ENCODE data around the gene MSLN. TPM values are rescaled to one million over a fixed set of nuclear protein-coding genes. Genes with fewer than 3 reads are reported as not detected.

MSLN gene
- total RNA-seq, 1 donor from 2014 or later: 0.91 TPM

DNA sequence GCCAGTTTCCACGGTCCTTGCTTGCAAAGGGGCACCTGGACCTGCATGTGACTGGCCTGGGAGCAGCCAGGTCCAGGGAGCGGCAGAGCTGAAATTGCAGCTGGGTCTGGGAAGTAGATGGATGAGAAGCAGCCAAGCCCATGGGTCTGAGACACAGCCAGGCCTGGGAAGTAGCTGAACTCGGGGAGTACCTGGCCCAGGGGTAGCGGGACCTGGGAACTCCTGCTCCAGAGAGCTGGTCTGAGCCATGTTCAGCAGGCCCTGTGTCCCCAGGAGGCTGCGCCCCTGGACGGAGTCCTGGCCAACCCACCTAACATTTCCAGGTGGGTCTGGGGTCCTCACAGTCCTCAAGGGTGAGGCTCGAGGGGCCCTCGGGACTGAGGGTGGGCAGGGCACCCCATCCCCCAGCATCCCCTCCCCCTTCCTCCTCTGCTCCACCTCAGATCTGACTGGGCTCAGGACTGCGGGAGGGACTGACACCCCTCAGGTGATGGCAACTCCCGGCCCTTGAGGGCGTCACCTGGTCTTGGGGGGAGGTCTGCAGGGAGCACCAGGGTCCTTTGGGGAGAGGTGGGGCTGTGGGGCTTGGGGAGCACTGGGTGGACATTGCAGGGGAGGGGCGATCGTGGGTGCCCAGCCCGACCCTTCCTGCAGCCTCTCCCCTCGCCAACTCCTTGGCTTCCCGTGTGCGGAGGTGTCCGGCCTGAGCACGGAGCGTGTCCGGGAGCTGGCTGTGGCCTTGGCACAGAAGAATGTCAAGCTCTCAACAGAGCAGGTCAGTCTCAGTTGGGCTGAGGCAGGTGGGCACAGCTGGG lies 3.0 kb downstream of the MSLN start:
- DNase-seq: no peak
- intact Hi-C loops (cut with micrococcal nuclease): no loop called here
- H3K9me3 ChIP-seq (replicated peaks): no peaks in the 10 kb centered on the region
- H3K4me1 ChIP-seq: no peaks in the 10 kb centered on the region
- H3K36me3 ChIP-seq: no peaks in the 10 kb centered on the region
- no peak overlapping the region for H3K4me3 ChIP-seq
- peaks cover 65% of the 10 kb centered on the region for H3K27me3 ChIP-seq (ENCODE audit: low read depth)
- TF ChIP-seq, protein P1, sequence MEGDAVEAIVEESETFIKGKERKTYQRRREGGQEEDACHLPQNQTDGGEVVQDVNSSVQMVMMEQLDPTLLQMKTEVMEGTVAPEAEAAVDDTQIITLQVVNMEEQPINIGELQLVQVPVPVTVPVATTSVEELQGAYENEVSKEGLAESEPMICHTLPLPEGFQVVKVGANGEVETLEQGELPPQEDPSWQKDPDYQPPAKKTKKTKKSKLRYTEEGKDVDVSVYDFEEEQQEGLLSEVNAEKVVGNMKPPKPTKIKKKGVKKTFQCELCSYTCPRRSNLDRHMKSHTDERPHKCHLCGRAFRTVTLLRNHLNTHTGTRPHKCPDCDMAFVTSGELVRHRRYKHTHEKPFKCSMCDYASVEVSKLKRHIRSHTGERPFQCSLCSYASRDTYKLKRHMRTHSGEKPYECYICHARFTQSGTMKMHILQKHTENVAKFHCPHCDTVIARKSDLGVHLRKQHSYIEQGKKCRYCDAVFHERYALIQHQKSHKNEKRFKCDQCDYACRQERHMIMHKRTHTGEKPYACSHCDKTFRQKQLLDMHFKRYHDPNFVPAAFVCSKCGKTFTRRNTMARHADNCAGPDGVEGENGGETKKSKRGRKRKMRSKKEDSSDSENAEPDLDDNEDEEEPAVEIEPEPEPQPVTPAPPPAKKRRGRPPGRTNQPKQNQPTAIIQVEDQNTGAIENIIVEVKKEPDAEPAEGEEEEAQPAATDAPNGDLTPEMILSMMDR (IDR thresholded peaks at IDR 0.05; ENCODE audit: borderline replicate concordance): no peak
- no peak overlapping the region for H3K27ac ChIP-seq (replicated peaks)

DNA sequence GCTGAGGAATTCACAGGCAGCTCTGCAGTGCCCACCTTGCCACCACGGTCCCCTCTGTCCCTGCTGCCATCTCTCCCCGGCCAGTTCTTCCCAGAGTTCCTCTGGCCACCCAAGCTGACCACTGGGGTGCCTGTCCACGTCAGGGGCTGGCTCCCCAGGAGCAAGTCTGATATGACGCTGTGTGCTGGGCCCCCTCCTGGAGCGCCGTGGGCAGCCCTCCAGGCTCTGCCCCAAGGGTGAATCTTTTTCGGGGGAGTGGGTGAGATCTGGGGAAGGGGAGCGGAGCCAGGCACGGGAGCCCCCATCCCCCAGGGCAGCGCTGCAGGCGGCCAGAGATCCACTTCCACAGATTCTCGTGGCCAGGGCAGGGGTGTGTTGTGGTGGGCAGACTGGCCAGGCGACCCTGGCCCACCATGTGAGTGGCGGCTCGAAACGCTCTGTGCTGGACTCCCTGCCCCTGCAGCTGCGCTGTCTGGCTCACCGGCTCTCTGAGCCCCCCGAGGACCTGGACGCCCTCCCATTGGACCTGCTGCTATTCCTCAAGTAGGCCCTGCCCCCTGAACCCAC lies 3.7 kb downstream of the MSLN start:
- H3K4me3 ChIP-seq: no peak overlapping the region
- no peak overlapping the region for H3K27ac ChIP-seq (replicated peaks)
- no peaks in the 10 kb centered on the region for H3K9me3 ChIP-seq (replicated peaks)
- no peaks in the 10 kb centered on the region for H3K36me3 ChIP-seq
- intact Hi-C loops (cut with micrococcal nuclease): no loop called here
- no peaks in the 10 kb centered on the region for H3K4me1 ChIP-seq
- no peak for DNase-seq
- peaks cover 69% of the 10 kb centered on the region for H3K27me3 ChIP-seq (ENCODE audit: low read depth)
- TF ChIP-seq, protein P1 (IDR thresholded peaks at IDR 0.05; ENCODE audit: borderline replicate concordance): no peak

DNA sequence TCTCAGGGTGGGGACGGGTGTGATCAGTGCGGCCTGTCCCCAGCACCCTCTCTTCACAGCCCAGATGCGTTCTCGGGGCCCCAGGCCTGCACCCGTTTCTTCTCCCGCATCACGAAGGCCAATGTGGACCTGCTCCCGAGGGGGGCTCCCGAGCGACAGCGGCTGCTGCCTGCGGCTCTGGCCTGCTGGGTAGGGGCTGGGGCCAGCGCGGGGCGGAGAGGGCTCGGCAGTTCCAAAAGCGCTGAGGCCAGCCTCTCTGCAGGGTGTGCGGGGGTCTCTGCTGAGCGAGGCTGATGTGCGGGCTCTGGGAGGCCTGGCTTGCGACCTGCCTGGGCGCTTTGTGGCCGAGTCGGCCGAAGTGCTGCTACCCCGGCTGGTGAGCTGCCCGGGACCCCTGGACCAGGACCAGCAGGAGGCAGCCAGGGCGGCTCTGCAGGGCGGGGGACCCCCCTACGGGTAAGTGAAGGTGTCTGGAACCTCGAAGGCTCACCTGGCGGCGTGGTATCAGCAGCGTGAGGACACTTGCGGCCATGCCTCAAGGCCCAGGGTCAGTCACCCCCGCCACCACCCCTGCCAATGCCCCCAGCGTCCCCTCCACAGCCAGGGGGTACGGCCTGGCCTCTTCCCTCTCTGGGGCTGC lies 4.4 kb downstream of the MSLN start:
- DNase-seq: no peak
- Histone ChIP-seq H3K36me3 (no peaks in the 10 kb centered on the region), H3K9me3 (replicated peaks) (no peaks in the 10 kb centered on the region), H3K4me1 (no peaks in the 10 kb centered on the region), H3K27ac (replicated peaks) (no peak overlapping the region), H3K4me3 (no peak overlapping the region), H3K27me3 (ENCODE audit: low read depth) (peaks cover 74% of the 10 kb centered on the region)
- intact Hi-C loops (cut with micrococcal nuclease): no loop called here
- TF ChIP-seq, protein P1 (IDR thresholded peaks at IDR 0.05; ENCODE audit: borderline replicate concordance): no peak

DNA sequence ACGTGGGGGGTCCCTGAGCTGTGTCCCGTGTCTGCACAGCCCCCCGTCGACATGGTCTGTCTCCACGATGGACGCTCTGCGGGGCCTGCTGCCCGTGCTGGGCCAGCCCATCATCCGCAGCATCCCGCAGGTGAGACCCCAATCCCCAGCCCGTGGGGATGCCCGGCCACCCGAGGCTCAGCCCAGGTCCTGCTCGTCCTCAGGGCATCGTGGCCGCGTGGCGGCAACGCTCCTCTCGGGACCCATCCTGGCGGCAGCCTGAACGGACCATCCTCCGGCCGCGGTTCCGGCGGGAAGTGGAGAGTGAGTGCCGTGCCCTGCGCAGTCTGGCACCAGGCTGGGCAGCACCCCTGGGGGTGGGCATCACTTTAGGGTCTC lies 4.9 kb downstream of the MSLN start:
- Histone ChIP-seq H3K4me1 (no peaks in the 10 kb centered on the region), H3K27me3 (ENCODE audit: low read depth) (peaks cover 74% of the 10 kb centered on the region), H3K9me3 (replicated peaks) (no peaks in the 10 kb centered on the region), H3K4me3 (no peak overlapping the region), H3K36me3 (no peaks in the 10 kb centered on the region), H3K27ac (replicated peaks) (no peak overlapping the region)
- intact Hi-C loops (cut with micrococcal nuclease): no loop called here
- no peak for DNase-seq
- TF ChIP-seq, protein P1 (IDR thresholded peaks at IDR 0.05; ENCODE audit: borderline replicate concordance): no peak

DNA sequence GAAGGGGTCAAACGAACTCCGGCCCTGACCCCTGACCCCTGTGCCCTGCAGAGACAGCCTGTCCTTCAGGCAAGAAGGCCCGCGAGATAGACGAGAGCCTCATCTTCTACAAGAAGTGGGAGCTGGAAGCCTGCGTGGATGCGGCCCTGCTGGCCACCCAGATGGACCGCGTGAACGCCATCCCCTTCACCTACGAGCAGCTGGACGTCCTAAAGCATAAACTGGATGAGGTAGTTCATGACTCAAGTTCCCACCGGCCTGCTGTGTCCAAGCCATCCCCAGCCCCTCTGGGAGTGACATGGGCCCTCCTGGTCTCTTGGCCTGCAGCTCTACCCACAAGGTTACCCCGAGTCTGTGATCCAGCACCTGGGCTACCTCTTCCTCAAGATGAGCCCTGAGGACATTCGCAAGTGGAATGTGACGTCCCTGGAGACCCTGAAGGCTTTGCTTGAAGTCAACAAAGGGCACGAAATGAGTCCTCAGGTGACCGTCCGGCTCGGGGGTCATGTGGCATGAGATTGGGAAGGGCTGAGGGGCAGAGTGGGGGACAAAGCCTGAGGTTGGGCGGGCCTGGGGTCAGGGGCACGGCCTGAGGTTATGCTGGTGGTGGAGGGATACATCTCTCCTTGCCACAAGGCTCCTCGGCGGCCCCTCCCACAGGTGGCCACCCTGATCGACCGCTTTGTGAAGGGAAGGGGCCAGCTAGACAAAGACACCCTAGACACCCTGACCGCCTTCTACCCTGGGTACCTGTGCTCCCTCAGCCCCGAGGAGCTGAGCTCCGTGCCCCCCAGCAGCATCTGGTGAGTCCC lies 5.7 kb downstream of the MSLN start:
- Histone ChIP-seq H3K27ac (replicated peaks) (no peak overlapping the region), H3K27me3 (ENCODE audit: low read depth) (peaks cover 66% of the 10 kb centered on the region), H3K9me3 (replicated peaks) (no peaks in the 10 kb centered on the region), H3K4me3 (no peak overlapping the region), H3K36me3 (no peaks in the 10 kb centered on the region), H3K4me1 (no peaks in the 10 kb centered on the region)
- no peak for DNase-seq
- TF ChIP-seq, protein P1 (IDR thresholded peaks at IDR 0.05; ENCODE audit: borderline replicate concordance): no peak
- intact Hi-C loops (cut with micrococcal nuclease): no loop called here
